ENCODE data around the gene DIAPH2. TPM values are rescaled to one million over a fixed set of nuclear protein-coding genes. Genes with fewer than 3 reads are reported as not detected.
"Not testable (repeated sequence)": the region's sequence is repeated elsewhere in the genome, so short reads cannot be mapped to it uniquely, and the experiment has no call there.

DIAPH2 gene
- total RNA-seq, 1 experiment from 2014 or later = 15.9 TPM

DNA sequence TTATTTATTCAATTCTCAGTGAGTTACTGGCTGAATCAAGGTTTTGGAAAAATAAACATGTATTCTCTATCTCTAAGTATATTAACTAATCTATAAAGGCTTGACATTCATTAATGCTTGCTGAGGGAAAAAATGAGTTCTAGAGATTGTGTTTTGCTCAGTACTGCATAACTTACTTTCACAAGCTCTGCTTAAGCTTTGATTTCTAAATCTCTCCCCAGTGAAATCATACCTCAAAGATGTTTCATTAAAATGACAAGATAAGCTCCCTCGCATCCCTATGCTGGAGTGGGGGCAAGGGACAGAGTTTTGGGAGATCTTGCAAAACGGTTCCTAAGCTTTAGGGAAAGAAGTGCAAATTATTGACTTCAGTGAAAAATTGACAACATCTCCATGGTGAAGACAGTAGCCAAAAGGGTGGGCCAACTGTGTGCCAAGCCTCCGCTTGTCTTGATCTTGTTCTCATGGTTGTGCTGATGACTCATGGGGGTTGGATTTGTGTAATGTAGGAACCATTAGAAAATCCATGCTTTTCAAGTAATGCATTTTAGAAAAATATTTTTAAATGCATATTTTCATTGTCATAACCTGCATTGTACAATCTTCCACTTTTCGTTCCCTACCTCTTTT, 720.5 kb downstream of the DIAPH2 start:
- peaks cover 8% of the 10 kb centered on the region for H3K4me1 Mint-ChIP-seq
- H3K4me3 Mint-ChIP-seq = no peak overlapping the region
- H3K27me3 Mint-ChIP-seq (ENCODE audit: low read depth) = no peaks in the 10 kb centered on the region; the same call in 1 of the 2 replicates
- ChIA-PET CTCF (no interaction called here), POLR2A (no interaction called here)
- peaks cover 23% of the 10 kb centered on the region for H3K36me3 Mint-ChIP-seq
- H3K27ac Mint-ChIP-seq = no peak overlapping the region
- ATAC-seq (no peak), DNase-seq (ENCODE audit: low spot score) (no peak)
- peaks cover 12% of the 10 kb centered on the region for H3K9me3 Mint-ChIP-seq
- TF ChIP-seq ELF4 (CRISPR knock-in tag; IDR thresholded peaks at IDR 0.05; ENCODE audit: low read depth) = no peak
- TF ChIP-seq ZNF396 (CRISPR knock-in tag; IDR thresholded peaks at IDR 0.05; ENCODE audit: borderline replicate concordance) = no peak
- TF ChIP-seq RELA (CRISPR knock-in tag; IDR thresholded peaks at IDR 0.05; ENCODE audit: borderline replicate concordance) = no peak
- no peak for TF ChIP-seq ZNF423 (CRISPR knock-in tag; IDR thresholded peaks at IDR 0.05)
- TF ChIP-seq ZNF263 (CRISPR knock-in tag; IDR thresholded peaks at IDR 0.05; ENCODE audit: low read depth) = no peak
- TF ChIP-seq ATF3 (CRISPR knock-in tag; conservative IDR thresholded peaks at IDR 0.05) = no peak
- no peak for TF ChIP-seq TP53 (CRISPR knock-in tag; IDR thresholded peaks at IDR 0.05)
- TF ChIP-seq ZNF671 (CRISPR knock-in tag; IDR thresholded peaks at IDR 0.05) = no peak
- TF ChIP-seq MYBL2 (CRISPR knock-in tag; IDR thresholded peaks at IDR 0.05) = no peak

DNA sequence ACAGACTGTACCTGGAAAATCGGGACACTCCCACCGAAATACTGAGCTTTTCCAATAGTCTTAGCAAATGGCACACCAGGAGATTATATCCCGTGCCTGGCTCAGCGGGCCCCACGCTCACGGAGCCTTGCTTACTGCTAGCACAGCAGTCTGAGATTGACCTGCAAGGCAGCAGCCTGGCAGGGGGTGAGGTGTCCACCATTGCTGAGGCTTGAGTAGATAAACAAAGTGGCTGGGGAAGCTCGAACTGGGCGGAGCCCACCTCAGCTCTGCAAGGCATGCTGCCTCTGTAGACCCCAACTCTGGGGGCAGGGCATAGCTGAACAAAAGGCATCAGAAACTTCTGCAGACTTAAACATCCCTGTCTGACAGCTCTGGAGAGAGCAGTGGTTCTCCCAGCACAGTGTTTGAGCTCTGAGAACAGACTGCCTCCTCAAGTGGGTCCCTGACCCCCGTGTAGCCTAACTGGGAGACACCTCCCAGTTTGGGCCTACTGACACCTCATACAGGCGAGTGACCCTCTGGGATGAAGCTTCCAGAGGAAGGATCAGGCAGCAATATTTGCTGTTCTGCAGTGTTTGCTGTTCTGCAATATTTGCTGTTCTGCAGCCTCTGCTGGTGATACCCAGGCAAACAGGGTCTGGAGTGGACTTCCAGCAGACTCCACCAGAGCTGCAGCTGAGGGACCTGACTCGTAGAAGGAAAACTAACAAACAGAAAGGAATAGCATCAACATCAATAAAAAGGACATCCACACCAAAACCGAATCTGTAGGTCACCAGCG, 725.2 kb downstream of the DIAPH2 start:
- H3K4me1 Mint-ChIP-seq; H3K4me3 Mint-ChIP-seq; H3K27ac Mint-ChIP-seq; DNase-seq (ENCODE audit: low spot score); POLR2A ChIA-PET; CTCF ChIA-PET; H3K27me3 Mint-ChIP-seq (ENCODE audit: low read depth); ATAC-seq: not testable (repeated sequence)
- Mint-ChIP-seq H3K9me3 (peaks cover 42% of the 10 kb centered on the region), H3K36me3 (peaks cover 53% of the 10 kb centered on the region)

- H3K36me3 Mint-ChIP-seq = peaks cover 29% of the 10 kb centered on the region
- no peak for DNase-seq (ENCODE audit: low spot score)
- H3K9me3 Mint-ChIP-seq = peaks cover 25% of the 10 kb centered on the region
- no peaks in the 10 kb centered on the region for H3K4me1 Mint-ChIP-seq
- no peaks in the 10 kb centered on the region for H3K27me3 Mint-ChIP-seq (ENCODE audit: low read depth)
- H3K4me3 Mint-ChIP-seq = no peak overlapping the region
- TF ChIP-seq ZNF317 (CRISPR knock-in tag; IDR thresholded peaks at IDR 0.05; ENCODE audit: borderline replicate concordance, low read depth) = no peak
- TF ChIP-seq, protein P1, sequence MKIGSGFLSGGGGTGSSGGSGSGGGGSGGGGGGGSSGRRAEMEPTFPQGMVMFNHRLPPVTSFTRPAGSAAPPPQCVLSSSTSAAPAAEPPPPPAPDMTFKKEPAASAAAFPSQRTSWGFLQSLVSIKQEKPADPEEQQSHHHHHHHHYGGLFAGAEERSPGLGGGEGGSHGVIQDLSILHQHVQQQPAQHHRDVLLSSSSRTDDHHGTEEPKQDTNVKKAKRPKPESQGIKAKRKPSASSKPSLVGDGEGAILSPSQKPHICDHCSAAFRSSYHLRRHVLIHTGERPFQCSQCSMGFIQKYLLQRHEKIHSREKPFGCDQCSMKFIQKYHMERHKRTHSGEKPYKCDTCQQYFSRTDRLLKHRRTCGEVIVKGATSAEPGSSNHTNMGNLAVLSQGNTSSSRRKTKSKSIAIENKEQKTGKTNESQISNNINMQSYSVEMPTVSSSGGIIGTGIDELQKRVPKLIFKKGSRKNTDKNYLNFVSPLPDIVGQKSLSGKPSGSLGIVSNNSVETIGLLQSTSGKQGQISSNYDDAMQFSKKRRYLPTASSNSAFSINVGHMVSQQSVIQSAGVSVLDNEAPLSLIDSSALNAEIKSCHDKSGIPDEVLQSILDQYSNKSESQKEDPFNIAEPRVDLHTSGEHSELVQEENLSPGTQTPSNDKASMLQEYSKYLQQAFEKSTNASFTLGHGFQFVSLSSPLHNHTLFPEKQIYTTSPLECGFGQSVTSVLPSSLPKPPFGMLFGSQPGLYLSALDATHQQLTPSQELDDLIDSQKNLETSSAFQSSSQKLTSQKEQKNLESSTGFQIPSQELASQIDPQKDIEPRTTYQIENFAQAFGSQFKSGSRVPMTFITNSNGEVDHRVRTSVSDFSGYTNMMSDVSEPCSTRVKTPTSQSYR (CRISPR knock-in tag; IDR thresholded peaks at IDR 0.05) = no peak
- TF ChIP-seq TP53 (CRISPR knock-in tag; IDR thresholded peaks at IDR 0.05) = no peak
- no peak for TF ChIP-seq NFE2L1 (CRISPR knock-in tag; IDR thresholded peaks at IDR 0.05)
- no peak for TF ChIP-seq ZNF671 (CRISPR knock-in tag; IDR thresholded peaks at IDR 0.05)
- no peak for TF ChIP-seq TEAD4 (CRISPR knock-in tag; IDR thresholded peaks at IDR 0.05)
- no peak for TF ChIP-seq SOX15 (CRISPR knock-in tag; IDR thresholded peaks at IDR 0.05)
- no peak for TF ChIP-seq ESRRA (CRISPR knock-in tag; IDR thresholded peaks at IDR 0.05; ENCODE audit: borderline replicate concordance)
- TF ChIP-seq CREM (CRISPR knock-in tag; IDR thresholded peaks at IDR 0.05) = no peak
- no peak for TF ChIP-seq ATF3 (CRISPR knock-in tag; conservative IDR thresholded peaks at IDR 0.05)
- no peak for TF ChIP-seq ZNF219 (CRISPR knock-in tag; IDR thresholded peaks at IDR 0.05; ENCODE audit: borderline replicate concordance)
- no peak for TF ChIP-seq OVOL2 (CRISPR knock-in tag; IDR thresholded peaks at IDR 0.05; ENCODE audit: borderline replicate concordance)
- TF ChIP-seq SMAD4 (CRISPR knock-in tag; IDR thresholded peaks at IDR 0.05) = no peak
- no peak for TF ChIP-seq NR3C1 (CRISPR knock-in tag; conservative IDR thresholded peaks at IDR 0.05; ENCODE audit: low read depth)
- no peak for TF ChIP-seq CTCF (IDR thresholded peaks at IDR 0.05)
- TF ChIP-seq, protein P2, sequence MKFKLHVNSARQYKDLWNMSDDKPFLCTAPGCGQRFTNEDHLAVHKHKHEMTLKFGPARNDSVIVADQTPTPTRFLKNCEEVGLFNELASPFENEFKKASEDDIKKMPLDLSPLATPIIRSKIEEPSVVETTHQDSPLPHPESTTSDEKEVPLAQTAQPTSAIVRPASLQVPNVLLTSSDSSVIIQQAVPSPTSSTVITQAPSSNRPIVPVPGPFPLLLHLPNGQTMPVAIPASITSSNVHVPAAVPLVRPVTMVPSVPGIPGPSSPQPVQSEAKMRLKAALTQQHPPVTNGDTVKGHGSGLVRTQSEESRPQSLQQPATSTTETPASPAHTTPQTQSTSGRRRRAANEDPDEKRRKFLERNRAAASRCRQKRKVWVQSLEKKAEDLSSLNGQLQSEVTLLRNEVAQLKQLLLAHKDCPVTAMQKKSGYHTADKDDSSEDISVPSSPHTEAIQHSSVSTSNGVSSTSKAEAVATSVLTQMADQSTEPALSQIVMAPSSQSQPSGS (CRISPR knock-in tag; IDR thresholded peaks at IDR 0.05; ENCODE audit: borderline replicate concordance, low read depth) = no peak
- no peak for ATAC-seq
- ChIA-PET POLR2A (no interaction called here), CTCF (no interaction called here)
- no peak overlapping the region for H3K27ac Mint-ChIP-seq
Measured at GRCh38 chrX:97416461-97416860, 731.8 kb downstream of the DIAPH2 start.
